Transverse colon (tissue), 4 donors: ENCODE data around the gene MSTO1. TPM values are rescaled to one million over a fixed set of nuclear protein-coding genes. Genes with fewer than 3 reads are reported as not detected.
"Not testable (repeated sequence)": the region's sequence is repeated elsewhere in the genome, so short reads cannot be mapped to it uniquely, and the experiment has no call there.

Source experiments
- DNase-seq: peaks from one replicate; pipeline ENCODE4 v3.0.0-alpha.2; 2019
- H3K27ac ChIP-seq, 4 donors: fragments of 200-600 bp; sonication (generic); 2 replicates each; pipeline ENCODE4 v1.5.1; 2016 to 2018; ENCODE audit warnings: inconsistent platforms in 4 of 4
- H3K27me3 ChIP-seq: fragments of 200-600 bp; sonication (generic); 2 replicates; pipeline ENCODE4 v1.5.1; 2017; ENCODE audit warnings: inconsistent platforms
- H3K36me3 ChIP-seq, 4 donors: fragments of 200-600 bp; sonication (generic); 2 replicates each; pipeline ENCODE4 v1.5.1; 2017 to 2019; ENCODE audit warnings: inconsistent platforms in 4 of 4
- H3K4me1 ChIP-seq, 4 donors: fragments of 200-600 bp; sonication (generic); 2 replicates each; pipeline ENCODE4 v1.5.1; 2017 to 2020; ENCODE audit warnings: inconsistent platforms in 4 of 4
- H3K4me3 ChIP-seq, 4 donors: fragments of 200-600 bp; sonication (generic); 1 replicate in 1 of 4; 2 replicates in 3 of 4; pipeline versions ENCODE4 v1.5.1 to v1.6.1; 2017 to 2019; ENCODE audit warnings: inconsistent platforms in 4 of 4
- H3K9me3 ChIP-seq, 2 donors: fragments of 200-600 bp; sonication (generic); 2 replicates each; pipeline ENCODE4 v1.5.1; 2017 to 2019; ENCODE audit warnings: inconsistent platforms in 2 of 2
- EP300 ChIP-seq: sonication (generic); formaldehyde crosslinking; IDR thresholded peaks from one replicate; pipeline ENCODE4 v1.6.1; 2017; ENCODE audit warnings: antibody characterized with exemption, low read depth
- POLR2A ChIP-seq: fragments of 450-650 bp; IDR thresholded peaks from one replicate; pipeline ENCODE4 v1.6.1; 2016; ENCODE audit warnings: antibody characterized with exemption, mild to moderate bottlenecking, moderate library complexity
- POLR2AphosphoS5 ChIP-seq, 3 donors: sonication (generic); formaldehyde crosslinking; IDR thresholded peaks; one replicate each; pipeline ENCODE4 v1.6.1; 2016; ENCODE audit warnings: antibody characterized with exemption in 3 of 3
- WGBS, 2 donors: methylation state at CpG; one replicate each; pipeline ENCODE4 v1.1.5; 2018; ENCODE audit warnings: low coverage in 1 of 2; 5-methylcytosine and 5-hydroxymethylcytosine counted together
- in situ Hi-C, 4 donors: fragments of 200-750 bp; cut with MboI; loops; one replicate each; pipeline versions ENCODE4 v1.15.0 to v1.15.1; 2017; ENCODE audit warnings: low sequenced_read_pairs in 3 of 4, low pct_ligation_motif_present in 1 of 4, low pct_unique_long_range_greater_than_20kb in 1 of 4
- intact Hi-C: fragments of 100-400 bp; cut with DNase I; formaldehyde crosslinking; loops from one replicate; pipeline ENCODE4 v1.15.1; 2023; ENCODE audit warnings: low total_unique reads
- total RNA-seq, 4 donors: library from RNA; depleted of rRNA; stranded (reverse); fragments of >200 nt; gene quantifications; one replicate each; pipeline ENCODE4 v1.1.0, GENCODE V29; 2016
- TF ChIP-seq, protein P1 (sequence below), 5 experiments: fragments of 200-600 bp in 3 of 5; fragments of 450-650 bp in 2 of 5; sonication (generic) in 3 of 5; IDR thresholded peaks; 1 replicate in 2 of 5; 2 replicates in 3 of 5; pipeline ENCODE4 v1.5.1; 2016 to 2017; ENCODE audit warnings: antibody characterized with exemption in 5 of 5, inconsistent platforms in 3 of 5, mild to moderate bottlenecking in 2 of 5, moderate library complexity in 1 of 5

The MSTO1 gene
- total RNA-seq = 10 to 100 TPM in 2 of 4 donors, 1 to 10 TPM in 1, not detected in 1; 6.0 to 17.0 (median 12.9) TPM

DNA sequence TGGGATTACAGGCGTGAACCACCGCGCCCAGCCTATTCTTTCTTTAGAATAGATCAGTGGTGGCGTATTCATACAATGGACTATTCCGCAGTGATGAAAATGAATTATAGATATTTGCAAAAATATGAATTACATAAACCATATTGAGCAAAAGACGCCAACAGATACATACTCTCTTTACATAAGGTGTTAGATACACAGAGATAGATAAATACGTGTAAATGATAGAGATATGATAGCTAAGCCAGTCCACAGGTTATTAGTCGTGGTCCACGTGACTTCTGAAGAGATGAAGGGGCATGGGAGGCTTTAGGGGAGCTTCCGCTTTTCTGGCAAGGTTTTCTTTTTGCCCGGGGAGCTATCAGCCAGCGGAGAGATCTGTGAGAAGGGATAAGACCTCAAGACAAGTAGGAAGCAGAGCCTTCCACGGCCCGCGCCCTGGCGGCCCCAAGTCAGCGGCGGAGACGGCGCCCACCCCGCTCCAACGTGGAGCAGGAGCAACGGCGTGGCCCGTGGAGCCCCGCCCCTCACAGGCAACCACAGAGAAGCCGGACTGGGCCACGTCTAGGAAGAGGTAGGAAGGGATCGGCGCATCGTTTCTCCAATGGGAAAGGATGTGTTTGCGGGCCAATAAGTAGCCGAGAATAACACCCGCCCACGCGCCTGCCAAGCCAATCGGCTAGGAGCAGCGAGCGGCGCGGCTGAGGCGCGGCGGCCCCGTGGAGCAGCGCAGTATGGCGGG lies at the start of gene MSTO1:
Gene MSTO1 (plus strand): TSS at position 704 of the 742 bp plus-strand sequence. CDS start 31 bp downstream, at position 735.
- TF ChIP-seq EP300 (no peak), POLR2A (peak; percentile 40), POLR2AphosphoS5 (IDR thresholded peaks at IDR 0.05) (peak; percentile 35 to 62 (median 61))
- TF ChIP-seq, protein P1, sequence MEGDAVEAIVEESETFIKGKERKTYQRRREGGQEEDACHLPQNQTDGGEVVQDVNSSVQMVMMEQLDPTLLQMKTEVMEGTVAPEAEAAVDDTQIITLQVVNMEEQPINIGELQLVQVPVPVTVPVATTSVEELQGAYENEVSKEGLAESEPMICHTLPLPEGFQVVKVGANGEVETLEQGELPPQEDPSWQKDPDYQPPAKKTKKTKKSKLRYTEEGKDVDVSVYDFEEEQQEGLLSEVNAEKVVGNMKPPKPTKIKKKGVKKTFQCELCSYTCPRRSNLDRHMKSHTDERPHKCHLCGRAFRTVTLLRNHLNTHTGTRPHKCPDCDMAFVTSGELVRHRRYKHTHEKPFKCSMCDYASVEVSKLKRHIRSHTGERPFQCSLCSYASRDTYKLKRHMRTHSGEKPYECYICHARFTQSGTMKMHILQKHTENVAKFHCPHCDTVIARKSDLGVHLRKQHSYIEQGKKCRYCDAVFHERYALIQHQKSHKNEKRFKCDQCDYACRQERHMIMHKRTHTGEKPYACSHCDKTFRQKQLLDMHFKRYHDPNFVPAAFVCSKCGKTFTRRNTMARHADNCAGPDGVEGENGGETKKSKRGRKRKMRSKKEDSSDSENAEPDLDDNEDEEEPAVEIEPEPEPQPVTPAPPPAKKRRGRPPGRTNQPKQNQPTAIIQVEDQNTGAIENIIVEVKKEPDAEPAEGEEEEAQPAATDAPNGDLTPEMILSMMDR (IDR thresholded peaks at IDR 0.05) = no peak
- peak within 1 kb of the TSS; percentile 42 to 75 (median 50) for H3K4me3 ChIP-seq
- in situ Hi-C loops (no loop called here), intact Hi-C loops (no loop called here)
- 9 to 38% methylated on average over 12 to 47 of the region's 47 CpGs for WGBS, 2 donors
- peak within 1 kb of the TSS; percentile 70 to 85 (median 82) for H3K27ac ChIP-seq
- H3K27me3 ChIP-seq = no peaks in the 10 kb centered on the region
- peaks cover 0 to 4% (median 3%) of the 10 kb centered on the region in 4 donors for H3K4me1 ChIP-seq
- H3K36me3 ChIP-seq = no peaks in the 10 kb centered on the region
- H3K9me3 ChIP-seq = no peaks in the 10 kb centered on the region
- DNase-seq = peak; percentile 97

- intact Hi-C loops, H3K27me3 ChIP-seq, H3K36me3 ChIP-seq, in situ Hi-C loops, H3K9me3 ChIP-seq: not testable (repeated sequence)
- Histone ChIP-seq H3K27ac (peak overlapping the region; percentile 94 to 99 (median 96)), H3K4me1 (peaks cover 14 to 53% (median 34%) of the 10 kb centered on the region in 4 donors), H3K4me3 (peak overlapping the region; percentile 67 to 86 (median 74))
- peak; percentile 46 for DNase-seq
- WGBS, 2 donors = 0% methylated on average over 41 of the region's 56 CpGs; no CpG with 5 or more reads in 1 of the 2 donors
These were observed 48.0 kb upstream of the MSTO1 start for GRCh38 chr1:155561779-155562580.

- H3K4me1 ChIP-seq = peaks cover 14 to 49% (median 34%) of the 10 kb centered on the region in 4 donors
- peak; percentile 96 to 99 (median 98) for TF ChIP-seq POLR2AphosphoS5 (IDR thresholded peaks at IDR 0.05)
- TF ChIP-seq, protein P1 (IDR thresholded peaks at IDR 0.05) = peak in 2 of 5 experiments; percentile 33 to 60
- TF ChIP-seq POLR2A = peak; percentile 97
- TF ChIP-seq EP300 = no peak
- intact Hi-C loops = no loop called here
- H3K27ac ChIP-seq = peak within 1 kb of the TSS; percentile 94 to 99 (median 96)
- WGBS, 2 donors = 1% methylated on average over 53 of the region's 87 CpGs; no CpG with 5 or more reads in 1 of the 2 donors
- DNase-seq = peak; percentile 95
- H3K27me3 ChIP-seq = no peaks in the 10 kb centered on the region
- H3K4me3 ChIP-seq = peak within 1 kb of the TSS; percentile 67 to 86 (median 74)
- in situ Hi-C loops = no loop called here
- no peaks in the 10 kb centered on the region for H3K36me3 ChIP-seq
- H3K9me3 ChIP-seq = no peaks in the 10 kb centered on the region
These were observed 47.2 kb upstream of the MSTO1 start, which contains the start of gene ASH1L for GRCh38 chr1:155562581-155563376. TSS of gene ASH1L (minus strand) at chr1:155562803. CDS start at chr1:155521519, 41,284 bp downstream.

DNA sequence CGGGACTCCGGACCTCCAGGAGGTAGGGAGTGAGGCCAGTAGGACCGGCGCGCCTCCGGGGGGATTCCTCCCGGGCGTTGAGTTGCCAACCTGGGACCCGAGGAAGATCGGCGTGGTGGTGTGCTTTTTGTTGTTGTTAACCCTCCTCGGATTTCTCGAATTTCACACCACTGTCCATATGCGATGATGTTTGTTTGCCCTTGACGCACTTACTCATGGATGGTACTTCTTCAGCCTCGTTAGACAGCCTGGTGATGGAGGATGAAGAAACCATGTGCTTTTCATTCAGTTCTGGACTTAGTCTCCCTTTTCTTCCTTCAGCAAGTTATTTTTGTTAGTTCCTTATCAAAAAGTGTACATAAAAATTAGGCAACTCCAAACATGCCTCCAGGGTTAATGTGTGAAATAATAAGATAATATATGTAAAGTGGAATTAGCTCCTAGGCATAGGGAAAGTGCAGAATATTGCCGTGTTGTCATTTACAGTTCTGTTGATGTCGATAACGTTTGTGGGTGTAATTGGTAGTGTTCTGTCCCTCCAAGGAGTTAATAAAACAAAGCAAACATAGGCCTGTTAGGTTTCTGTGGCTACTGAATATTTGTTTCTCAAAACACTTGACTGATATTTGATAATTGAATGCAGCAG lies 46.5 kb upstream of the MSTO1 start:
- H3K36me3 ChIP-seq, intact Hi-C loops, H3K9me3 ChIP-seq, DNase-seq, in situ Hi-C loops, H3K27me3 ChIP-seq: not testable (repeated sequence)
- WGBS, 2 donors = 0% methylated on average over 6 to 19 of the region's 19 CpGs
- peak overlapping the region; percentile 67 to 86 (median 74) for H3K4me3 ChIP-seq
- H3K27ac ChIP-seq = peak overlapping the region; percentile 94 to 99 (median 96)
- peaks cover 14 to 44% (median 30%) of the 10 kb centered on the region in 4 donors for H3K4me1 ChIP-seq
